HG03039 (cell line): ENCODE measurements around the gene PET100.

ENCODE experiments used
- ATAC-seq: cut with Tn5 transposase; IDR thresholded peaks from one replicate; pipeline ENCODE4 v1.9.1; 2021; ENCODE audit warnings: mild to moderate bottlenecking, moderate library complexity; ENCODE audit not compliant: unreplicated experiment

Gene PET100

DNA sequence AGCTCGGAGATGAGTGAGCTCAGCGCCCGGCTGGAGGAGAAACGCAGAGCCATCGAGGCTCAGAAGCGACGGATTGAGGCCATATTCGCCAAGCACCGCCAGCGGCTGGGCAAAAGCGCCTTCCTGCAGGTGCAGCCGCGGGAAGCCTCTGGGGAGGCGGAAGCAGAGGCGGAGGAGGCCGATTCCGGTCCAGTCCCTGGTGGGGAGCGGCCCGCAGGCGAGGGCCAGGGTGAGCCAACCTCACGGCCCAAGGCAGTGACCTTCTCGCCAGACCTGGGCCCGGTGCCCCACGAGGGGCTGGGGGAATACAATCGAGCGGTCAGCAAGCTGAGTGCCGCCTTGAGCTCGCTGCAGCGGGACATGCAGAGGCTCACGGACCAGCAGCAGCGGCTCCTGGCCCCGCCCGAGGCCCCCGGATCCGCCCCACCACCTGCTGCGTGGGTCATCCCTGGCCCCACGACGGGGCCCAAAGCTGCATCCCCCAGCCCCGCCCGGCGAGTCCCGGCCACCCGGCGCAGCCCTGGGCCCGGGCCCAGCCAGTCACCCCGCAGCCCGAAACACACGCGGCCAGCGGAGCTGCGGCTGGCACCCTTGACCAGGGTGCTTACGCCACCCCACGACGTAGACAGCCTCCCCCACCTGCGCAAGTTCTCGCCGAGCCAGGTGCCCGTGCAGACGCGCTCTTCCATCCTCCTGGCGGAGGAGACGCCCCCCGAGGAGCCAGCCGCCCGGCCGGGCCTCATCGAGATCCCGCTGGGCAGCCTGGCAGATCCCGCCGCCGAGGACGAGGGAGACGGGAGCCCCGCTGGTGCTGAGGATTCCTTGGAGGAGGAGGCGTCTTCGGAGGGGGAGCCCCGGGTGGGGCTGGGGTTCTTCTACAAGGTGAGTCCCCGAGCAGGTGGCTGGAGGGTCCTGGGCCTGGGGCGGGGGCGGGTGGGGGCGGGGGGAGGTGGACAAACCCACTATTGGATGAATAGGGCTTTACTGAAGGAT lies 17.0 kb upstream of the PET100 start:
- no peak for ATAC-seq

DNA sequence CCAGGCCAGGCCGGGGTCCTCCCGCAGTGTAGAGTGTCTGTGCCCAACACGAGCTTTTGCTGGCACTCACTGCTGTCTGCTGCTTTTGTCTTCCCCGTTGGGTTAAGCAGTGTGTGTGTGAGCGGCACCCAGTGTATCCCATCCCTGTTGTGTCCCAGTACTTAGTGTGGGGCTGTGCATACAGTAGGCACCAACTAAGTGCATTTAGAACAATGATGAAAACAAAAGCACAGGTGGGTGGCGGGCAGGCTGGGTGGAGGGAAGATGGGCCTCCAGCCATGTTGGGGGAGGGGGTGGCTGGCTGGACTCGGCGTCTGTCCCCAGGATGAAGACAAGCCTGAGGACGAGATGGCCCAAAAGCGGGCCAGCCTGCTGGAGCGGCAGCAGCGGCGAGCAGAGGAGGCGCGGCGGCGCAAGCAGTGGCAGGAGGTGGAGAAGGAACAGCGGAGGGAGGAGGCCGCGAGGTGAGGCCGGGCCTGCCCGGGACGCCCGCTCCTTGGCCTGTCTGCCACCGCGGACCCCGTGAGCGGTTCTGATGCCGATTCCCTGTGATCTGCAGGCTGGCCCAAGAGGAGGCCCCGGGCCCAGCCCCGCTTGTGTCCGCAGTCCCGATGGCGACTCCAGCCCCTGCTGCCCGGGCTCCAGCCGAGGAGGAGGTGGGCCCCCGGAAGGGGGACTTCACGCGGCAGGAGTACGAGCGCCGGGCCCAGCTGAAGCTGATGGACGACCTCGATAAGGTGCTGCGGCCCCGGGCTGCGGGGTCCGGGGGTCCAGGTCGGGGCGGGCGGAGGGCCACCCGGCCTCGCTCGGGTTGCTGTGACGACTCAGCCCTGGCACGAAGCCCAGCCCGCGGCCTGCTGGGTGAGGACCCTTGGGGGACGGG lies 14.5 kb upstream of the PET100 start:
- no peak for ATAC-seq

DNA sequence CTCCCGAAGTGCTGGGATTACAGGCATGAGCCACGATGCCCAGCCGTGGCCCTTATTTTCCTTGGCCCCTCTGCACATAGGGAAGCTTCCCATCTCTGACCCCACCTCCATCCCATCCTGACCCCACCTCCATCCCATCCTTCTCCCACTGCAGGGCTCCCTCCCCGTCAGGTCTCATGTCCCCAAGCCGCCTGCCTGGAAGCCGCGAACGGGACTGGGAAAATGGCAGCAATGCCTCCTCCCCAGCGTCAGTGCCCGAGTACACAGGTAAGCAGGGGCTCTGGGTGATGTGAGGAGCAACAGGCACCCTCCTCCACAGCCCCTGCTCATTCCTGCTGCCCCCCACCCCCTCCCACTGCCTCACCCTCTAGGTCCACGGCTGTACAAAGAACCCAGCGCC lies 12.4 kb upstream of the PET100 start:
- ATAC-seq, result no peak

DNA sequence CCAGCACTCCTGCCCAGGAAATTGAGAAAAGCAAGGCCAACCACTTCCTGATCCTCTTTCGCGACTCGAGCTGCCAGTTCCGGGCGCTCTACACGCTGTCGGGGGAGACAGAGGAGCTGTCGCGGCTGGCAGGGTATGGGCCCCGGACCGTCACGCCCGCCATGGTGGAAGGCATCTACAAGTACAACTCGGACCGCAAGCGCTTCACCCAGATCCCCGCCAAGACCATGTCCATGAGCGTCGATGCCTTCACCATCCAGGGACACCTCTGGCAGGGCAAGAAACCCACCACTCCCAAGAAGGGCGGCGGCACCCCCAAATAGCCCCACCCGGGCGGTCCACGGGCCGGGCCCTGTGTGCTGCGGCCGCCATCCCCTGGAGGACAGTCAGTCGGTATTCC lies 11.9 kb upstream of the PET100 start:
- no peak for ATAC-seq

DNA sequence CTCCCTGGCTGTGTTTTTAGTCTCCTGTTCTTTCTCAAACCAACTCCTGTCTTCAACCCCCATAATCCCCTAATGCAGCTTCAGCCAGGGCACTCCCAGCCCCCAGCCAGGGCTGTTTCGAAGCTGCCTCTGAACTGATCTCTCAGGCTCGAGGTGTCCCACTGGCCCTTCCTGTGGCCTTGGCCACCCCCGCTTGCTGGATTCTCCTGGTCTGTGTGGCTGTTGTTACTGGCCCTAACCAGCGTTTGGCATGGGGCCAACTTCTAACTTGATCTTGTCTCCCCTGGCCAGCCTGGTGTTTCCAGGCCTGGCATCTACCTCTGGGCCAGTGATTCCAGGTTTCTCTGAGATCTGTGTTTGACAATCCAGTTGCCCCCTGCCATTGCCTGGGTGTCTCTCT lies 11.2 kb upstream of the PET100 start:
- ATAC-seq, result no peak

DNA sequence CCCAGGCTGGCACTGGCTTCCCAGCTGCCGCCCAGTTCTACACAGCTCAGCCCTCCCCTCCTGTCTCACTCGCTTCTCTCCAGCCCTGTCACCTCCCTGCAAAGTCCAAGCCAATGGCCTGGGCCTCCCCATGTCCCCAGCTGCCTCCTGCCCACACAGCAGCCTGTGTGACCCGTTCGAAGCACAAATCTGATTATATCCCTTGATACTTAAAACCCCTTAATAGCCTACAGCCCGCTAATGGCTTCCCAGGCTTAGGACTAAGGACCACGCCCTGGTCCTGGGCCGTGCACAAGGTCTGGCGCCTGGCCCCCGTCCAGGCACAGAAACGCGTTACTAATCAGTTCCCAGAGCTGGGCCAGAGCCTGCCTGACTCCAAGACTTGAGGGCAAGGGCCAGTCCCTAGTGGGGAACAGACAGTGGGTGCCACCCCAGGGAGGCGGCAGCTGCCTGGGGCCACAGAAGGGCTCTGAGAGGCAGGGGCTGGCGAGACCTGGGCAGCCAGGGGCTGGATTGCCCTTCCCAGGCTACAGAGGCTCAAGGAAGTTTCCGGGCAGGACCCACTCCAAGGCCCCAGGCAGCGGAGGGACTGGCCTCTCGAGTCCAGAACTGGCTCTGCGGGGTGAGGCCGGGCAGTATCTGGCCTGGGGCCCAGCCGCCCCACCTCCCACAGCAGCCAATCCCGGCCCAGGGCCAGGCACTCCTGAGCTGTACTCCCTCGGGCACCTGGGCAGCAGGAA lies 10.7 kb upstream of the PET100 start:
- no peak for ATAC-seq

DNA sequence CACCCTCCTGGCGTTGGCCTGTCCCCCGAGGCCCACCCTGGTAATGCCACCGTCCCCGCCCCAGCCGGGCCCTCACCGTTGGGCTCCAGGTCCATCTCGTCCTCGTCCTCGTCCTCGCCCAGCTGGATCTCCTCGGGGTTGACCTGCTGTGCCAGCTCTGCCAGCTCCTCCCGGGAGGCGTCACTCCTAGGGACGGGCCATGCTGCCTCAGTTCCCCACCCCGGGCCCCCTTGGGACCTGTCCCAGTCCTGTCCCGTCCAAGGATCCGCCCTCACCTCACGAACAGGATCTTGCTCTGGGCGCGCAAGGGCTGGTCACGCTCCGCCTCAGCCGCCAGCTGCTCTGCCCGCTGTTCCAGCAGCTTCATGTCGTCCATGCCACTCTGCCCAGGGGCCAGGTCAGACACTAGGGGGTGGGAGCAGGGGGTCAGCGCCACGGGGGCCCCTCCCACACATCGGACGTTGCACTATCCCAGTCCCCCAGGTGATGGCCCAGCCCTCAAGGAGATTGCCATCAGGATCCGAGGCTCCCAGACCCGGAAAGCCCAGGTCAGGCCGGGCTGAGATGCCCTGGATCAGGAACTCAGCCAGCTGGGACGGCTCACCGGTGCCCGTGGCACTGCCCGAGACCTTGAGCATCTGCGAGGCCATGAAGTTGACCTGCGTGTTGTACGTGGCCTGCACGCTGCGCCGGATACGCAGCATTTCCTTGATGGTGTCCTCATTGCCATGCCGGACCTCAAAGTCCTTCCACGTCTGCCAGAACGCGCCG lies 9.7 kb upstream of the PET100 start:
- ATAC-seq, result no peak

DNA sequence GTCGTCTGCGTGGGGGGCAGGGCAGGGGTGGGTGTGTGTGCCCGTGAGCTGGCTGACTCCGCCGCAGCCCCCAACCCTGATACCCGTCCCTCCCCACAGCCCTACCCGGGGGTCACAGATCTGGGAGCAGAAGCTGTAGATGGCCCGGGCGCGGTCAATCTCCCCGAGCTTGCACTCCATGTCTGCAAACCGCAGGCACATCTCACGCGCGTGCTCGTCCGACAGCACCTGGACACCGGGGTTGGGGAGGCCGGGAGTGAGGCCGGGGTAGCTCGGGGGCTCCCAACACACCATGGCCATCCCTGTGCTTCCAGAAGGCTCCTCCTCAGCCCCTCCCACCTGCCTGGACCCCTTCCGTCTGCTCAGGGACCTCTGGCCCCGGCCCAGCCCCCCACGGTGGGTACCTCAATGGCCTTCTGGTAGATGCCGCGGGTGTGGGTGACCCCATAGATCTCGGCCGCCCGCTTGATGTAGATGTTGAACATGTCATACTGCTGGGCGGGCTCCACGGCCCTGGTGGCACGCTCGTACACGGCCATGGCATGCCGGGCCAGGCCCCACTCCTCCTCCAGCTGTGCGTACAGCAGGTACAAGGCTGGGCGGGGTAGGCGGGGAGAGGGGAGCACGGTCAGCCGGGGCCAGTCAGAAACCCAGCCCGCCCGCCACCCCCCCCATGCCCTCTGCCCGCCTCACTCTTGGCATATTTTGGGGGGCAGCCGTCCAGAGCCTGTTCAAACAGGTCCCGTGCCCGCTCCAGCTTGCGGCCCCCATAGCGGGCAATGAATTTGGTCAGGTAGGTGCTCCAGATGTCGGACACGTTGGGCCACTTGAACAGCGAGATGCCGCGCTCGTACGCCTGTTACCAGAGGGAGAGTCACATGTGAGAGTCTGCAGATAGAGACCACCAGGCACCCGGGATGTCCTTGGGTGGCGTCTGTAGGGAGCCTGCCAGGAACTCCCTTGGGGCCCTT lies 8.9 kb upstream of the PET100 start:
- ATAC-seq, result no peak

DNA sequence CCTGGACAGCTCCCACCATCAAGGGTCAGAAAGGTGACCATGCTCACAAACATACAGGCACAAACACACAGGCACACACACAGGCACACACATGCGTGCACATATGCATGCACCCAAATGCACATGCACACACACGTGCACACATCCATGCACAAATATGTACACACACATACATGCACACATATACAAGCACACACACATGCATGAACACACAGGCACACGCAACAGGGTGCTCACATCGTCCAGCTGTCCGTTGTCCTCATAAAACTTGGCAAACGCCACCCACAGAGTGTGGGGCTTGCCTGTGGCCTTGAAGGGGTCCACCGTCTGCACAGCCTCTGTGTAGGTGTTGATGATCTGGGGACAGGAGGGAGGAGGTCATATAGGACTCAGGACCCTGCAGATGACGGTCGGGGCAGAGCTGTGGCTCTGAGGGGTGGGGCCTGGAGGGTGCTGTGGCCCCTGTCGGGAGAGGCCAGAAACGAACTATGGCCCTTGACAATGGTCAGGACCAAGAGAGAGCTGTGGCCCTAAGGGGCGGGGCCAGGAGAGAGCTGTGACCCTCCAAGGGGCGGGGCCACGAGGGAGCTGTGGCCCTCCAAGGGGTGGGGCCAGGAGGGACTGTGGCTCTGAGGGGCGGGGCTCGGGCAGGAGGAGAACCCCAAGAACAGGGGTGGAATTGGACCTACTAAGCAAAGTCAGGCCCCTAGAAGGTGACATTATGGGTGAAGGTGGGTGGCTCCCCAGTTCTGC lies 6.5 kb upstream of the PET100 start:
- no peak for ATAC-seq

DNA sequence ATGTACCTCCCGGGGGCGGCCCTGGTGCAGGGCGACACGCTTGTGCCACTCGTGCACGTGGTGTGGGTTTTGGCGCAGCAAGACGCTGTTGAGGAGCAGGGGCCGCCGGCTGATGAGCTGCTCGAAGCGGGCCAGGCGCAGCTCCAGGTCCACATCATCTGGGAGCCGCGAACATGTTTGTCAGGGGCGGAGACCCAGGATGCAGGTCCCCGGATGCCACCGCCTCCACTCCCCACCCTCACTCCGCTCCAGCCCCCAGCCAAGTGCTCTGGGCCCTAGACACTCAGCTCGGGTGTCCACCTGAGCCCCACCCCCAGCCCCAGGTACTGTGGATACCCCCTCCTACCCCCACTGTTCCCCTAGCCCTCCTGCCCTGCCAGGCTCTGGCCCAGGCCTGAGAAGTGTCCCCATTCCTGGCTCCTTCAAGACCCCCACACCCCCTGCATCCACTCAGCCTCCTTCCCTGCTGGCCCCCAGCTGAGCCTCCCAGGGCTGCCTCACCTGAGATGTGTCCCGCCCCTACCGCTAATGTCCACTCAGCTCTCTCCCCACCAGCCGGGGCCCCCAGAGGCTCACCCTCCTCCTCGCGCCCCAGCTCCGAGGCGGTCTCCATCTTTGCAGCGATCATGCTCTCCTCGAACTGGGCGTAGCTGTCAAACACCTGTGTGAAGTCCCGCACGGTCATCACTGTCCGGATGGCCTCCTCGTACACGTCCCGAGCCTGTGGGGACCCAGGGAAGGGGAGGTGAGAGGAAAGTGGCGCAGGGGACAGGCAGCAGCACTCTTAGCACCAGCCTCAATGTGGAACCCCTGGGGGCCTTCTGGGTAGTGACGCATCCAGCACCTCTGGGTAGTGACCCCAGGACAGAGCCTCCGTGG lies 5.6 kb upstream of the PET100 start:
- no peak for ATAC-seq

DNA sequence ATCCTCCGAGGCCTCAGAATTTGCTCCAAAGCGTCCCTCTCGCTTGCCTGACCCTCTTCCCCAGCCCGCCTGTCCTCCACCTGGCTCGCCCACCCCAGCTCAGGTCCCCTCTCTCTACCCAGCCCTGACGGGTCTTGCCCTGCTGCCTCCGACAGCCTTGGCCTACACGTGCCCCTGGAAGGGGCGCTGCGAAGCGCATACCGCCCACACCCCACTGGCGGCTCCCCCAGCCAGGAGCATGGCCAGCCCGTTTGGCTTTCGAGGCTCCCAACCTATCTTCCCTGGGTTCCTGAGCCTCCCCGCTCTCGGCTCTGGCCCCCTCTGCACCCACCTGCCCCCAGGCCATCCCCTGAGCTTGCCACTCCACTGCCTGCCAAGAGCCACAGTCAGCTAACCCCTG lies 4.8 kb upstream of the PET100 start:
- no peak for ATAC-seq

DNA sequence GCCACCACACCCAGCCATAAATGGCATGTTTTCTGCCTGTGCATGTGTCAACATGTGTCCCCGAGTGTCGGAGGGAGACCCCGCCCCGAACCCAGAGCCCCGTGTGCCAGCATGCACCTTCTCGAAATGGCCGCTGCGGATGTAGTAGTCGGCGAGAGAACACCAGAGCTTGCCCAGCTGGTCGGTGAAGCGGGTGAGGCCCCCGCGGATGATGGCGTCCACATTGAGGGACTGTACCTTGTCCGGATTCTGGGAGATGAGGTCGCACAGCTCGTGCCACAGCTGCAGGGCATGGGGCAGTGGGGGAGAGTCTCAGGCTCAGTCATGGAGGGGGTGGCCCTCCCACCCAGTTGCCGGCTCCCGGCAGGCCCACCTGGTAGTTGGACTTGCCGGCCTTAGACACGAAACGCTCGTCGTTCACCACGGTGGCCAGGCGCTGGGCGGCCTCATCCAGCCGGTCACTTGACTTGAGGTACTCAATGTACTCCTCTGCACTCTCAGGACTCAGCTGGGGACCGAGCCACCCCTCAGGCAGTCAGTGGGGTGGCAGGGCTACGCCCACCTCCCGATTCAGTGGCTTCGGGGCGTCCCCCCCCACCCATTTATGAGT lies 3.7 kb upstream of the PET100 start:
- ATAC-seq, result no peak

DNA sequence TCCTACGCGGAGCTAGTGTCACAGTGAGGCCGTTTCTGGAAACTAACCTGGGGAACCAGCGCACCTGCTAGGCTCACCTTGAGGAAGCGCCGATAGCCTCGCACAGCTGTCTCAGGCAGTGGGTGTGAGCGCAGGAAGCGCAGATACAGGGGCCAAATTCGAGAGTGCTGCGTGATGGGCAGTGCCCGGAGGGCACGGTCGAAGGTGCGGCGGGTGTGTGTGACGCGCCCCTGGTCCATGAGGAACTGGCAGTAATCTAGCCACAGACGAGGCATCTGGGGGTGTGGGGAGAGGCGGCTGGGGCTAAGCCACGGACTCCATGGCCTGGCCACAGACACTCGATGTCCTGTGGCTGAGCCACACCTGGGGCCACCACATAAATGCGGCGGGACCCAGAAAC lies 2.4 kb upstream of the PET100 start:
- ATAC-seq, result no peak

DNA sequence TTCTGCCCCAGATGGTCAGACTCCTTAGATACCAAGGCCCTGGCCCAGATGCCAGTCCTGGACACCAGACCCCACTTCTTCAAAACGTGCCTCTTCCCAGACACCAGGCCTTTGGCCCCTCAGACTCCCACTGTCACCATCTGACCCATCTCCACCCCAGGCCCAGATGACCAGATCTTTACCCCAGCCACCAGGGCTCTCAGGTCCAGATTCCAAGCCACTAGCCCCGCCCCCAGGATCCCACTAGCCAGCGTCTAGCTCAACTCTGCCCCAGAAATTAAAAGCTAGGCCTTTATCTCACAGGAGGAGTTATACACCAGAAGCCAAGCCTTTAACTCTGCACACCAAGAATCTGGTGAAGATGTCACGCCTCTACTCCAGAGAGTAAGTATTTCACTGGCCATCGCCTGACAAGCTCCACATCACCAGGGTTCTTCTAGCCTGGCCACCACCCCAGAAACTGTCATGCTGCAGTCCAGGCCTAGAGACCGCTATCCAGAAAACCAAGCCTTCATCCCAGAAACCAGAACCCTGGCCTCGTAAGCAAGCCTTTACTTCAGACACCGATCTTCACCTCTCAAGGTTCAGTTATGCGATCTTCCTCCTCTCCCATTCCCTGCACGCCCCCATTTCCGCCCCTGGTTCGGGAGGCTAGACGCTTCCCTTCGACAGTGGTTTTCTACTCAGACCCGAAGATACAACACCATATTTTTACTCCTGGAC lies 843 bp upstream of the PET100 start:
- ATAC-seq, result no peak

DNA sequence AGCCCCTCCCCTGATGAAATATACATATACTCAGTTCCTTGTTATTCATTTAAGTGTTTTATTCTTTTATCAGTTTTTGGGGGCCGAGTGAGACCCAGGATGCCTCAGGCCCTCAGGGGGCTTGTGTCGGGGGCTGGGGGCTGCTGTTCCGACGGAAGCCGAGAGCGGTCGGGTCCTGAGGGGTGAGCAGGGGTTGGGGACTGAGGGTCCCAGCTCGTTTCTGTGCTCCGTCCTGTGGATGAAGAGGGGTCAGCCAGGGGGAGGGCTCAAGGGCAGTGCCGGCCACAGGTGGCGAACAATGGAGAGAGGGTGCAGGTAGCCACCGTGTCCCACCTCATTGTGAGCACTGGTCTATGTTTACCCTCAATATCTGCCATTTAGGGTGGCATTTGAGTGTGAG lies 2.0 kb downstream of the PET100 start:
- ATAC-seq, result no peak
